NCI-H524 treated with DMSO at 0.1 percent for 48 hours (cell line): Measurements from ENCODE around the gene FNBP1.
"Not testable (repeated sequence)": the region's sequence is repeated elsewhere in the genome, so short reads cannot be mapped to it uniquely, and the experiment has no call there.

Experiments used
- DNase-seq: peaks from one replicate; lab custom pipeline; 2025; lab: John Stamatoyannopoulos, UW

The FNBP1 gene

GRCh38 chr9:129918296-129918950 lies 124.6 kb downstream of the FNBP1 start:
- no peak for DNase-seq

DNA sequence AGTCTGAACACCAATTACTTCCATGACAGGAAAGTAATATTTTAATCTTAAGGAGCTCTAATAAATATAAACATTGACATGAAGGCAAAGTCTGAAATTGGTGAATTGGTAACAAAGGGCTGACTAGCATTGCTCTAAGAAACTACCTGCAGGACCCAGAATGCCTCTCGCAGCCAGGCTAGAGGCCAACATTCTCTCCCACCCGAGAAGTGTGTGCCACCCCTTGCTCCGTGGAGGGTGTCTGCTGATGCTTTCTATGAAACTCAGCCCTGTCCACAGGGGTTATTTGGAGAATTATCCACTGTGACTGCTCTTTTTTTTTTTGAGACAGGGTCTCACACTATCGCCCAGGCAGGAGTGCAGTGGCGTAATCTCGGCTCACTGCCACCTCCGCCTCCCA lies 126.3 kb downstream of the FNBP1 start:
- no peak for DNase-seq

GRCh38 chr9:129914051-129914450 lies 128.9 kb downstream of the FNBP1 start:
- DNase-seq, result no peak

DNA sequence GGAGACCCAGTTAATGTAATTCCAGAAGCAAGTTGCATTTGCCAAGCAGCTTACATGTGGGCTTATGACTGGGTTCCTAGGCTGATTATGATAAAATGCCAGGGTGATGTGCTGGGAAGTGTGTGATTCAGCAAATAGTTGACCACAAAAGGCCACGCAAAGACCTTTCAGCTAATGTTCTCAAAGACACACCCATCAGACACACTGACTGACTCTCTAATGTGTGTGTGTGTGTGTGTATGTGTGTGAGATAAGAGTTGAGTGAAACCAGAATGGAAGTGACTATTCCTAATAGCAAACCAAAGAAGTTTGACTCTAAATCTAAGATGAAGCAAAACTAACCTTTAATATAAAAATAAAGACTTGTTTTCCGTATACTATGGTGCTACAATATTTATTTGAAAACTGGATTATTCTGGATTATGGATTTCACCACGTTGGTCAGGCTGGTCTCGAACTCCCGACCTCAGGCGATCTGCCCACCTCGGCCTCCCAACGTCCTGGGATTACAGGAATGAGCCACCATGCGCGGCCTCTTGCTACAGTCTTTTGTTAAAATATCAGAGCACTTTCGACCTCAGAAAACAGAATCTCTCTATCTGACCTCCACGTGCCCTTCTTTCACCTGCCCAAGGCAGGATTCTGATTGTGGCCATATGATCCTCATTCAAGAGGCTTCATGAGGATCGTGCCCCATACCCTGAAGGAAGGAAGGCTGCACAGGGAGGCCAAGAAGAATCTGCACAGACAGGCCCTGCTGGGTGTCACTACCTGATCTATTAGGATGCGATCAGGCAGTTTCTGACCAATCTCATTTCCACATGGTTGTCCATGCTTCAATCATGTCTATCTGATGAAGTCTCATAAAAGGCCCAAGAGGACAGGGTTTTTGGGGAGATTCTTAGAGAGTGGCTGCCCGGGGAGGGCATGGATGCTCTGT lies 132.1 kb downstream of the FNBP1 start:
- no peak for DNase-seq

GRCh38 chr9:129909851-129910250 lies 133.1 kb downstream of the FNBP1 start:
- DNase-seq, result no peak

DNA sequence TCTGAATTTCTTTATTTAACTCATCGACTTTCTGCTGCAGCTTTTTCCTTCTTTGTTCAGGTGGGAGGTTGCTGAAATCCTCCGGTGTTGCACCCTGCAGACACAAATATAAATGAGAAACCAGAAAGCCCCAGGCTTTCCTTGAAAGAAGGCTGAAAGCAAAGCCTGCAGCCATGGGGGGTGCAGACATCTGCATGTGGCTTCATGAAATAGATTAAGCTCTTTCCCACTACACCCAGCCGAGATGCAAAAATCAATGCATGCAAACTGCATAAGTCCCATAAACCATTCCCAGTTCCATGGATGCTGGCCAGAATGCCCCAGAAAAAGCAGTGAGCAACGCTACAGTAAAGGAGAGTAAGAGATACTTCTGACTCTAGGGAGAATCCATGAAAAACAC lies 134.1 kb downstream of the FNBP1 start:
- no peak for DNase-seq

GRCh38 chr9:129907201-129907600 lies 135.8 kb downstream of the FNBP1 start:
- DNase-seq, result no peak

DNA sequence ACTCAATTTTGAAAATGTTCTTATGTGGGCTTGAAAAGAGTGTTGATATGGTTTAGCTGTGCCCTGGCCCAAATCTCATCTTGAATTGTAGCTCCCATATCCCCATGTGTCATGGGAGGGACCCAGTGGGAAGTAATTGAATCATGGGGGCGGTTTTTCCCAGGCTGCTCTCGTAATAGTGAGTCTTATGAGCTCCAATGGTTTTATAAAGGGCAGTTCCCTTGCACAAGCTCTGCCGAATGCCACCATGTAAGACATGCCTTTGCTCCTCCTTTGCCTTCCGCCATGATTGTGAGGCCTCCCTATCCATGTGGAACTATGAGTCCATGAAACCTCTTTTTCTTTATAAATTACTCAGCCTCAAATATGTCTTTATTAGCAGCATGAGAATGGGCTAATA lies 136.7 kb downstream of the FNBP1 start:
- no peak for DNase-seq

DNA sequence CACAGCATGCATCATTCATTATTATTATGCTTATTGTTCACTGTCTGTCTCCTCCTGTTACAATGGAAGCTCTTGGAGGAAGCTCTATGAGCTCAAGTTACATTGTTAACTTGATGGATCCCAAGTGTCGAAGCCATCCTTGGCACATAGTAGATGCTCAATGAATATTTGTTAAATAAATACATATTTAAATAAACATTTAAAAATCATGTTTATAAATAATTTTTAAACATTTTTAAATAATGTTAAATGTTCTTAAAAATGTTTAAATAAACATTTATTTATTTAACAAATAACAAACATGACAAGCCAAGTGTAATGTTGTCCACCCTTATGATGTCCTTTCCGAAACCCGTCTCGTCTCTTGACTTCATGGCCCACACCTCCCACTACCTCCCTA lies 138.3 kb downstream of the FNBP1 start:
- no peak for DNase-seq

DNA sequence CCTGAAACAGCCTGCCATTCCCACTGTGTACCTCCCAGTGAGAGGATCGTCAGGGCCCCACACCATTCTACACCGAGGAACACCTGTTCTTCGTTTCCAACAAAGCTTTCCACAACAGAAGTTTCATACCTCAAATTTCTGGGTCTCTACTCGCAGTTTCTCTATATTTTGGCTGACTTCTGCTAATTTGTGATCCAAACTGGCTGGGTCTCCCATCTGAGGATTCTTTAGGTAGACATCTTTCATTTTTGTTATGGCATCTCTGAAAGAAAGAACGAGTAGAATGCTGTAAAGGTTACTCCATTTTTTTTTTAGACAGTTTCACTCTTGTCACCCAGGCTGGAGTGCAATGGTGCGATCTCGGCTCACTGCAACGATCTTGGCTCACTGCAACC lies 140.3 kb downstream of the FNBP1 start:
- no peak for DNase-seq

- DNase-seq, result no peak
Observed at GRCh38 chr9:129901993-129902739, 140.8 kb downstream of the FNBP1 start.

- no peak for DNase-seq
Observed at GRCh38 chr9:129900263-129901027, 142.5 kb downstream of the FNBP1 start.

GRCh38 chr9:129899620-129900019 lies 143.4 kb downstream of the FNBP1 start:
- no peak for DNase-seq

DNA sequence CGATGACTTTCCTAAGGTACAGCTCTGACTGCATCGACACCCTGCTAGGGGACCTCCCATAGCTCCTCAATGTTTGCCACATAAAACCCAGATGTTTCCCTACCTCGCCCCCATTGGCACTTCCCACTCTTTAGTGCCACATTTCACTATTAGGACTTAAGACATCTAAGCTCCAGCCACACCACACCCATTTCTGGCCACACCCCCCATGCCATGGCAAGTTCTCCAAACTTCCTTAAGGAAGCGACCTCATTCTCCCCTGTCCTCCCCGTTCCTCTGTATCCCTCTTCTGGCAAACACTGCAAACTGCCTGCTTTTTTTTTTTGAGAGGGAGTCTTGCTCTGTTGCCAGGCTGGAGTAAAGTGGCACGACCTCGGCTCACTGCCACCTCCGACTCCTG lies 144.8 kb downstream of the FNBP1 start:
- DNase-seq, result no peak

DNA sequence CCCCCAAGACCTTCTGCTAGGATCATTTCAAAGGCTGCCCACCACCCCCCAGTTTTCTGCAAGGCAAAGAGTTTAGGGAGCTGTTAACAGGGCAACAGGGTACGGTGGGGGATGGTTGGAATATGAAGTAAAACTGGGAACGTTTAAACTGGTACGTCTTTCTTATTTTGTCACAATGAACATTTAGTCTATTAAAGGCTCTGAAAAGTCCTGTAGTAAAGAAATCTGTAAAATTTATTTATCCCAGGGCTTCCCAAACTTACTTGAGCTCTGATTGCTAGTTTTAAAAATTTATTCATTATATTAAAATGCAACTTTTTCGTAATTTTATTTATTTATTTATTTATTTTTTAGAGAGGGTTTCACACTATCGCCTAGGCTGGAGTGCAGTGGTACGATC lies 145.7 kb downstream of the FNBP1 start:
- no peak for DNase-seq

GRCh38 chr9:129895376-129896268 lies 147.4 kb downstream of the FNBP1 start:
- DNase-seq, result no peak

DNA sequence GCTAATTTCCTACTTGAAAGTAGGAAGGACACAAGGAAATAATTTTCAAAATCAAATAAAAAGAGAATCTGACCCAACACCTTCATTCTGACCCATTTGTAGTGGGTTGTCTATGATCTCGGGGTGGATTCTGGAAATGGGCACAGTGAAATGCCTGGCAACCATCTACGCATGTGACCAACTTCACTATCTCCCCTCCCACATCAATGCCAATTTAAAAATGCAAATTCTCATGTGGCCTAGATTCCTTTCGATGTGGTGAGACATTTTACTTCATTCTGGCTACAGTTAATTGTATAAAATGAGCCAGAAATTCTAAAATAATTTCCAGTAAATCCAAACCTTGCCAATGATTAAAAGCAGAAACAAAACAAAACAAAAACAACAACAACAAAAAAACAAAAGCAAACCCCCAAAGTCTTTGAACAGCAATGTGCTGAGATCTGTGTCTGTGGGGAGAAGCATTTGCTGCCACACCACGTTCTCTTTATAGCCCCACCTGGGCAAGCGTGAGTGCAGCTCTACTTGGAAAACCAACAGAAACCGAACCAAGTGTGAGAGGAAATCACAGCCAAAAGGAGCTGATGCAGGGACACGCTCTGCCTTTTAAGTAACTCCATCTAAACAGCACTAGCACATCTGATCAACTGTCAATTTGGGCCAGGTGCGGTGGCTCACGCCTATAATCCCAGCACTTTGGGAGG lies 148.7 kb downstream of the FNBP1 start:
- DNase-seq, result no peak

DNA sequence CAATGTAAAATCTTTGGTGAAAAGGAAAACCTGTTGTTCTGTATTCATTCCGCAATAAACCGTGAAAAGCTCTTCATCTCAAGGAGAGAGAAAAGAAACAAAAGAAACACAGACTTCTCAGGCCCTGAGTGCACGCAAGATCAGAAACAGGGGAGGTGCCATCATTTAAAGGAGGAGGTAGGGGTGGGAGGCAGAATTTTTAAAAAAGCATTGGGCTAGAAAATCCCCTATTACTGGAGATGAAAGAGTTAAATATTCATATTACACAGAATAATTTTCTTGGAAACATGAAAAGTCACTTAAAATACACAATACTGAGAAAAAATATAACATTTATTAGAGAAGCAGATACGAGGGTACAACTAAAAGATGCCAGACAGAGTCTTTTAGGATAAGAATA lies 151.4 kb downstream of the FNBP1 start:
- DNase-seq, result no peak

- DNase-seq, result not testable (repeated sequence)
Observed at GRCh38 chr9:129890718-129891299, 152.2 kb downstream of the FNBP1 start.
